Esophagus squamous epithelium (tissue), 5 donors: ENCODE data around the gene P3H2. TPM values are rescaled to one million over a fixed set of nuclear protein-coding genes. Genes with fewer than 3 reads are reported as not detected.

Source experiments
- DNase-seq: peaks from one replicate; lab custom pipeline; 2025; lab: John Stamatoyannopoulos, UW
- H3K27ac ChIP-seq, 4 donors: fragments of 200-600 bp; sonication (generic); one replicate each; pipeline ENCODE4 v1.5.1; 2016 to 2019; ENCODE audit warnings: mild to moderate bottlenecking in 1 of 4
- H3K27me3 ChIP-seq, 4 donors: fragments of 200-600 bp; sonication (generic); 1 replicate in 3 of 4; 2 replicates in 1 of 4; pipeline versions ENCODE4 v1.5.1 to v1.6.0; 2017 to 2021; ENCODE audit warnings: antibody characterized with exemption in 1 of 4
- H3K36me3 ChIP-seq, 3 donors: fragments of 200-600 bp; sonication (generic); one replicate each; pipeline ENCODE4 v1.5.1; 2016 to 2019
- H3K4me1 ChIP-seq, 3 donors: fragments of 200-600 bp; sonication (generic); one replicate each; pipeline ENCODE4 v1.5.1; 2017 to 2019
- H3K4me3 ChIP-seq, 4 donors: fragments of 200-600 bp; sonication (generic); 1 replicate in 3 of 4; 2 replicates in 1 of 4; pipeline ENCODE4 v1.5.1; 2016 to 2019; ENCODE audit warnings: mild to moderate bottlenecking in 2 of 4, moderate library complexity in 1 of 4
- H3K9me3 ChIP-seq, 3 donors: fragments of 200-600 bp; sonication (generic); one replicate each; pipeline ENCODE4 v1.5.1; 2016 to 2019
- POLR2A ChIP-seq, 4 donors: fragments of 450-650 bp; IDR thresholded peaks; one replicate each; pipeline ENCODE4 v1.6.1; 2017; ENCODE audit warnings: antibody characterized with exemption in 4 of 4, mild to moderate bottlenecking in 4 of 4, moderate library complexity in 3 of 4
- WGBS, 2 donors: methylation state at CpG; one replicate each; pipeline ENCODE4 v1.1.5; 2018; 5-methylcytosine and 5-hydroxymethylcytosine counted together
- intact Hi-C: fragments of 100-400 bp; cut with DNase I; formaldehyde crosslinking; loops from one replicate; pipeline ENCODE4 v1.15.0; 2022
- total RNA-seq, 4 donors: library from RNA; depleted of rRNA; stranded (reverse); fragments of >200 nt; gene quantifications; one replicate each; pipeline ENCODE4 v1.1.0, GENCODE V29; 2016
- TF ChIP-seq, protein P1 (sequence below), 6 experiments: fragments of 450-650 bp in 4 of 6; fragments of 200-600 bp in 2 of 6; sonication (generic) in 2 of 6; IDR thresholded peaks; one replicate each; pipeline ENCODE4 v1.5.1; 2016 to 2019; ENCODE audit warnings: antibody characterized with exemption in 6 of 6, mild to moderate bottlenecking in 4 of 6, moderate library complexity in 4 of 6
- donor health status: DM: yes; HTN: yes; CAD: no.

P3H2 gene
- total RNA-seq, 4 donors from 2014 or later: 16.5 to 41.2 (median 34.0) TPM

GRCh38 chr3:189937302-189938127 lies 183.2 kb downstream of the P3H2 start:
- Histone ChIP-seq H3K27ac (peak overlapping the region; percentile 71 to 93 (median 78)), H3K4me1 (peaks cover 14 to 55% (median 18%) of the 10 kb centered on the region in 3 donors), H3K36me3 (no peaks in the 10 kb centered on the region), H3K4me3 (no peak overlapping the region), H3K27me3 (no peaks in the 10 kb centered on the region), H3K9me3 (no peaks in the 10 kb centered on the region)
- no peak for DNase-seq
- no peak for TF ChIP-seq POLR2A (IDR thresholded peaks at IDR 0.05)
- TF ChIP-seq, protein P1, sequence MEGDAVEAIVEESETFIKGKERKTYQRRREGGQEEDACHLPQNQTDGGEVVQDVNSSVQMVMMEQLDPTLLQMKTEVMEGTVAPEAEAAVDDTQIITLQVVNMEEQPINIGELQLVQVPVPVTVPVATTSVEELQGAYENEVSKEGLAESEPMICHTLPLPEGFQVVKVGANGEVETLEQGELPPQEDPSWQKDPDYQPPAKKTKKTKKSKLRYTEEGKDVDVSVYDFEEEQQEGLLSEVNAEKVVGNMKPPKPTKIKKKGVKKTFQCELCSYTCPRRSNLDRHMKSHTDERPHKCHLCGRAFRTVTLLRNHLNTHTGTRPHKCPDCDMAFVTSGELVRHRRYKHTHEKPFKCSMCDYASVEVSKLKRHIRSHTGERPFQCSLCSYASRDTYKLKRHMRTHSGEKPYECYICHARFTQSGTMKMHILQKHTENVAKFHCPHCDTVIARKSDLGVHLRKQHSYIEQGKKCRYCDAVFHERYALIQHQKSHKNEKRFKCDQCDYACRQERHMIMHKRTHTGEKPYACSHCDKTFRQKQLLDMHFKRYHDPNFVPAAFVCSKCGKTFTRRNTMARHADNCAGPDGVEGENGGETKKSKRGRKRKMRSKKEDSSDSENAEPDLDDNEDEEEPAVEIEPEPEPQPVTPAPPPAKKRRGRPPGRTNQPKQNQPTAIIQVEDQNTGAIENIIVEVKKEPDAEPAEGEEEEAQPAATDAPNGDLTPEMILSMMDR (IDR thresholded peaks at IDR 0.05): no peak
- 30 to 33% methylated on average over 7 of the region's 7 CpGs for WGBS, 2 donors
- intact Hi-C loops: no loop called here

DNA sequence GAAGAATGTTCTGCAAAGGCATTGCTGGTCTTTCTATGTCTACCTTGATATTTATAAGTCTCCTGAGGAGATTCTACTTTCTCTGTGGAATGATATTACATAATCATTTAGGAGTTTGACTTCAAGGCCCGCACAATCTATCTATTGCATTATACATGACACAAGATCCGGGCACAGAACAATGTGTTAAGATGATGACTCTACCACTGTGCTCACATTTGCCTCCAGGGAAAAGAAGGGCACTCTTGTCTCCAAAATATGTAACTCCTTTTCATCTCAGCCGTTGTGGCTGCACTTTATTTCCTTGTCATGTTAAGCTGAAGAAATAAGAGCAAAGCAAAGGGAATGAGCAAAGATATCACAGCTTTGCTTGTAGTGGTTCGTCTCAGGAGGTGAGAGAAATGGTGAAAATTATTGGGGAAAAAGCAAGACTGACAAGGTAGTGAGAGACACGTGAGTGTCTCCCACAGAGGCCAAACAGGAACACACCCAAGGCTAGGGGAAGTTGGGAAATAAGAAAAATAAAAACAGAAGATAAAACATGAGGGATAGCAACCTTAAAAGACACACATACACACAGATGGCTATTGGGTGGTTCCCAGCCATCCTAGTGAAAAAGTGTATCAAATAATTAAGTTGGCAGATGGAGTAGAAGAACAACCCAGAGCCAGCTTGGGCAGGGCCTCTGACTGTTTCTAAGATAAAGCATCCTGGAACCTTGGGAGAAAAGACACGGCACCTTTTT lies 184.3 kb downstream of the P3H2 start:
- peak overlapping the region; percentile 65 to 81 (median 74) for H3K27ac ChIP-seq
- WGBS, 2 donors: 31 to 39% methylated on average over 6 of the region's 6 CpGs
- TF ChIP-seq, protein P1 (IDR thresholded peaks at IDR 0.05): no peak
- TF ChIP-seq POLR2A (IDR thresholded peaks at IDR 0.05): no peak
- intact Hi-C loops: no loop called here
- no peaks in the 10 kb centered on the region for H3K36me3 ChIP-seq
- no peak overlapping the region for H3K4me3 ChIP-seq
- DNase-seq: no peak
- no peaks in the 10 kb centered on the region for H3K27me3 ChIP-seq
- H3K4me1 ChIP-seq: peaks cover 9 to 43% (median 12%) of the 10 kb centered on the region in 3 donors
- H3K9me3 ChIP-seq: no peaks in the 10 kb centered on the region

GRCh38 chr3:189927975-189928895 lies 192.5 kb downstream of the P3H2 start:
- Histone ChIP-seq H3K27ac (peak overlapping the region; percentile 7 to 69 (median 44)), H3K9me3 (no peaks in the 10 kb centered on the region), H3K36me3 (no peaks in the 10 kb centered on the region), H3K27me3 (no peaks in the 10 kb centered on the region), H3K4me1 (peaks cover 0 to 22% (median 4%) of the 10 kb centered on the region in 3 donors), H3K4me3 (no peak overlapping the region)
- TF ChIP-seq POLR2A (IDR thresholded peaks at IDR 0.05): no peak
- TF ChIP-seq, protein P1 (IDR thresholded peaks at IDR 0.05): no peak
- DNase-seq: no peak
- intact Hi-C loops: no loop called here
- WGBS, 2 donors: 60 to 61% methylated on average over 6 of the region's 6 CpGs

- intact Hi-C loops: no loop called here
These were observed 198.9 kb downstream of the P3H2 start for GRCh38 chr3:189921770-189922169.

More at GRCh38 chr3:189921770-189922169, 198.9 kb downstream of the P3H2 start:
- no peak overlapping the region for H3K27ac ChIP-seq
- no peaks in the 10 kb centered on the region for H3K4me1 ChIP-seq
- H3K9me3 ChIP-seq: no peaks in the 10 kb centered on the region
- no peak for DNase-seq
- TF ChIP-seq POLR2A (IDR thresholded peaks at IDR 0.05): no peak
- TF ChIP-seq, protein P1 (IDR thresholded peaks at IDR 0.05): no peak
- no peak overlapping the region for H3K4me3 ChIP-seq
- H3K27me3 ChIP-seq: no peaks in the 10 kb centered on the region
- no peaks in the 10 kb centered on the region for H3K36me3 ChIP-seq
